ENCODE results near the gene YTHDF1. TPM values are rescaled to one million over a fixed set of nuclear protein-coding genes. Genes with fewer than 3 reads are reported as not detected.

The YTHDF1 gene
- total and polyA plus RNA-seq, 2 donors: 18.6 to 38.2 TPM

GRCh38 chr20:63242736-63243135 lies 26.8 kb upstream of the YTHDF1 start:
- Histone ChIP-seq H3K9me3 (ENCODE audit: control insufficient read depth in 2 of 2, insufficient read depth in 1 of 2, low read length in 1 of 2) (no peaks in the 10 kb centered on the region), H3K4me1 (ENCODE audit: control insufficient read depth in 2 of 2, insufficient read depth in 2 of 2, low read length in 2 of 2) (peaks cover 0 to 4% of the 10 kb centered on the region in 2 donors), H3K36me3 (ENCODE audit: control insufficient read depth in 2 of 2, insufficient read depth in 2 of 2, low read length in 1 of 2) (no peaks in the 10 kb centered on the region), H3K27ac (ENCODE audit: low read depth in 1 of 2, low read length in 1 of 2) (no peak overlapping the region), H3K27me3 (ENCODE audit: control insufficient read depth in 2 of 2, insufficient read depth in 1 of 2, low read length in 1 of 2) (peaks cover 9 to 35% of the 10 kb centered on the region in 2 donors), H3K4me3 (ENCODE audit: low read length in 2 of 2) (no peak overlapping the region)
- 95% methylated on average over 21 of the region's 21 CpGs for WGBS
- no peak for DNase-seq (ENCODE audit: low read depth in 6 of 9, low spot score in 9 of 9)

GRCh38 chr20:63241272-63241671 lies 25.3 kb upstream of the YTHDF1 start:
- Histone ChIP-seq H3K27ac (ENCODE audit: low read depth in 1 of 2, low read length in 1 of 2) (no peak overlapping the region), H3K4me1 (ENCODE audit: control insufficient read depth in 2 of 2, insufficient read depth in 2 of 2, low read length in 2 of 2) (peaks cover 0 to 4% of the 10 kb centered on the region in 2 donors), H3K9me3 (ENCODE audit: control insufficient read depth in 2 of 2, insufficient read depth in 1 of 2, low read length in 1 of 2) (no peaks in the 10 kb centered on the region), H3K27me3 (ENCODE audit: control insufficient read depth in 2 of 2, insufficient read depth in 1 of 2, low read length in 1 of 2) (peaks cover 2 to 23% of the 10 kb centered on the region in 2 donors), H3K4me3 (ENCODE audit: low read length in 2 of 2) (no peak overlapping the region), H3K36me3 (ENCODE audit: control insufficient read depth in 2 of 2, insufficient read depth in 2 of 2, low read length in 1 of 2) (no peaks in the 10 kb centered on the region)
- DNase-seq (ENCODE audit: low read depth in 6 of 9, low spot score in 9 of 9): no peak
- 78% methylated on average over 11 of the region's 11 CpGs for WGBS

GRCh38 chr20:63240004-63240403 lies 24.1 kb upstream of the YTHDF1 start:
- WGBS: 94% methylated on average over 11 of the region's 11 CpGs
- DNase-seq (ENCODE audit: low read depth in 6 of 9, low spot score in 9 of 9): no peak
- Histone ChIP-seq H3K9me3 (ENCODE audit: control insufficient read depth in 2 of 2, insufficient read depth in 1 of 2, low read length in 1 of 2) (no peaks in the 10 kb centered on the region), H3K27ac (ENCODE audit: low read depth in 1 of 2, low read length in 1 of 2) (no peak overlapping the region), H3K4me3 (ENCODE audit: low read length in 2 of 2) (no peak overlapping the region), H3K4me1 (ENCODE audit: control insufficient read depth in 2 of 2, insufficient read depth in 2 of 2, low read length in 2 of 2) (peaks cover 0 to 4% of the 10 kb centered on the region in 2 donors), H3K27me3 (ENCODE audit: control insufficient read depth in 2 of 2, insufficient read depth in 1 of 2, low read length in 1 of 2) (peaks cover 0 to 27% of the 10 kb centered on the region in 2 donors), H3K36me3 (ENCODE audit: control insufficient read depth in 2 of 2, insufficient read depth in 2 of 2, low read length in 1 of 2) (no peaks in the 10 kb centered on the region)

DNA sequence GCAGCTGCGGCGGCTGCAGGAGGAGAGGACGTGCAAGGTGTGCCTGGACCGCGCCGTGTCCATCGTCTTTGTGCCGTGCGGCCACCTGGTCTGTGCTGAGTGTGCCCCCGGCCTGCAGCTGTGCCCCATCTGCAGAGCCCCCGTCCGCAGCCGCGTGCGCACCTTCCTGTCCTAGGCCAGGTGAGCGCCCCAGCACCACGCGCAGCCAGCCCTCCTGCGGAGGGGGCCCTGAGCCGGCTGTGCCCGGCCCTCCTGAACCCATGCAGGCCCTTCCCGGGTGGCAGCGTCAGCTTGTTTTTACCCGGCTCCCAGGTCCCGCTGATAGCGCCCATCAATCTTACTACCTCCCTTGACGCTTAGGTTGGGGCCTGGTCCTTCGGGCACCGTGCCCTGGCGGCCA lies 23.5 kb upstream of the YTHDF1 start:
- no peak for DNase-seq (ENCODE audit: low read depth in 6 of 9, low spot score in 9 of 9)
- Histone ChIP-seq H3K4me1 (ENCODE audit: control insufficient read depth in 2 of 2, insufficient read depth in 2 of 2, low read length in 2 of 2) (peaks cover 0 to 4% of the 10 kb centered on the region in 2 donors), H3K9me3 (ENCODE audit: control insufficient read depth in 2 of 2, insufficient read depth in 1 of 2, low read length in 1 of 2) (no peaks in the 10 kb centered on the region), H3K27me3 (ENCODE audit: control insufficient read depth in 2 of 2, insufficient read depth in 1 of 2, low read length in 1 of 2) (peaks cover 0 to 28% of the 10 kb centered on the region in 2 donors), H3K36me3 (ENCODE audit: control insufficient read depth in 2 of 2, insufficient read depth in 2 of 2, low read length in 1 of 2) (no peaks in the 10 kb centered on the region), H3K27ac (ENCODE audit: low read depth in 1 of 2, low read length in 1 of 2) (no peak overlapping the region), H3K4me3 (ENCODE audit: low read length in 2 of 2) (no peak overlapping the region)
- WGBS: 94% methylated on average over 30 of the region's 30 CpGs

DNA sequence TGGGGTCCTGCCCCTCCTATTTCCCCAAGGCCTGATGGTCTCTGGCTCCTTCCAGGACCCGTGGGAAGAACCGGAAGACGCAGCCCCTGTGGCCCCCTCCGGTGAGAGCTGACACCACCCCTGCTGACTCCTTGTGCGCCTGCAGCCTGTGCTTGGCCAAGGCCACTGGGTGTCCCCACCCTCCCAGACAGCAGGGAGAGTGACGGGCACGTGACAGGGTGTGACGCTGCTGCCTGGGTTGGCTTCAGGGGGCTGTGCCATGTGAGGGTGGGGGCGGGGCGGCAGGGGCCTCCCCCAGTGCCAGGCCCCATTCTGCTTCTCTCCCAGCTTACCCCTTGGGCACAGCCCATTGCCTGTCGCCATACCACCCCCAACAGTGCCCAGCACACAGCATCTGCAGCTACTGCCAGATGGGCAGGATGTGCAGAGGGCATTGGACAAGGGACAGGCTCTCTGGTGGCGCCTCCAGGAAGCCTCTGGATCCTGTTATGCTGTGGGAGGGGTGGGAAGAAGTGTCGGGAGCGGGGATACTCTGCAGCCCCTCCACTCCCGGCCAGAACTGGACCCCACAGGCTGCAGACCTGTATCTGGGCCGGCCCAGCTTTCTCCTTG lies 22.7 kb upstream of the YTHDF1 start:
- no peak overlapping the region for H3K4me3 ChIP-seq (ENCODE audit: low read length in 2 of 2)
- no peak for DNase-seq (ENCODE audit: low read depth in 6 of 9, low spot score in 9 of 9)
- H3K9me3 ChIP-seq (ENCODE audit: control insufficient read depth in 2 of 2, insufficient read depth in 1 of 2, low read length in 1 of 2): no peaks in the 10 kb centered on the region
- WGBS: 67% methylated on average over 16 of the region's 16 CpGs
- peaks cover 0 to 4% of the 10 kb centered on the region in 2 donors for H3K4me1 ChIP-seq (ENCODE audit: control insufficient read depth in 2 of 2, insufficient read depth in 2 of 2, low read length in 2 of 2)
- no peaks in the 10 kb centered on the region for H3K36me3 ChIP-seq (ENCODE audit: control insufficient read depth in 2 of 2, insufficient read depth in 2 of 2, low read length in 1 of 2)
- peaks cover 0 to 32% of the 10 kb centered on the region in 2 donors for H3K27me3 ChIP-seq (ENCODE audit: control insufficient read depth in 2 of 2, insufficient read depth in 1 of 2, low read length in 1 of 2)
- no peak overlapping the region for H3K27ac ChIP-seq (ENCODE audit: low read depth in 1 of 2, low read length in 1 of 2)

- peaks cover 0 to 4% of the 10 kb centered on the region in 2 donors for H3K4me1 ChIP-seq (ENCODE audit: control insufficient read depth in 2 of 2, insufficient read depth in 2 of 2, low read length in 2 of 2)
- peaks cover 0 to 38% of the 10 kb centered on the region in 2 donors for H3K27me3 ChIP-seq (ENCODE audit: control insufficient read depth in 2 of 2, insufficient read depth in 1 of 2, low read length in 1 of 2)
- H3K36me3 ChIP-seq (ENCODE audit: control insufficient read depth in 2 of 2, insufficient read depth in 2 of 2, low read length in 1 of 2): no peaks in the 10 kb centered on the region
- no peaks in the 10 kb centered on the region for H3K9me3 ChIP-seq (ENCODE audit: control insufficient read depth in 2 of 2, insufficient read depth in 1 of 2, low read length in 1 of 2)
- DNase-seq (ENCODE audit: low read depth in 6 of 9, low spot score in 9 of 9): no peak
- no peak overlapping the region for H3K27ac ChIP-seq (ENCODE audit: low read depth in 1 of 2, low read length in 1 of 2)
- 86% methylated on average over 10 of the region's 10 CpGs for WGBS
- no peak overlapping the region for H3K4me3 ChIP-seq (ENCODE audit: low read length in 2 of 2)
Measured at GRCh38 chr20:63238031-63238430, 22.1 kb upstream of the YTHDF1 start.

DNA sequence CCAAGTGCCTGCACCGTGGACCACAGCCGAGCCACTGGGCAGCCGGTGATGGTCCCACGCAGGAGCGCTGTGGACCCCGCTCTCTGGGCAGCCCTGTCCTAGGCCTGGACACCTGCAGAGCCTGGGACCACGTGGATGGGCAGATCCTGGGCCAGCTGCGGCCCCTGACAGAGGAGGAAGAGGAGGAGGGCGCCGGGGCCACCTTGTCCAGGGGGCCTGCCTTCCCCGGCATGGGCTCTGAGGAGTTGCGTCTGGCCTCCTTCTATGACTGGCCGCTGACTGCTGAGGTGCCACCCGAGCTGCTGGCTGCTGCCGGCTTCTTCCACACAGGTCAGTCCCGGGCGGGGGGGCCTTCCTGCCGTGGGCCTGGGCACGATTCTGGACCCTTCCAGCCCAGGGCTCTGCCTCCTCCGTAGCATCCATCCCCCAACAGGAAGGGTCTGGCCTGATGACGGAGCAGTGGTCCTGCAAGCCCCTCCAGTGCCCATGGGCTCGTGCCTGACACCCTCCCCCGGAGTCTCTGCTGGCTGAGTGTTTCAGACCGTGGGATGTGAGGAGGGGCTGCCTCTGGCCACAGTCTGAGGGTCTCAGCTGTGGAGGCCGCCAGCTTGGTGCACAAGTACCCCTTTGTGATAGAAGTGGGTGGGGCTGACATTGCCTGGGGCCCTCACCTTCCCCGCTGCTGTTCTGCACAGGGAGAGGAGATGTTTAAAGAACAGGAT lies 20.3 kb upstream of the YTHDF1 start:
- no peak overlapping the region for H3K27ac ChIP-seq (ENCODE audit: low read depth in 1 of 2, low read length in 1 of 2)
- peaks cover 0 to 53% of the 10 kb centered on the region in 2 donors for H3K27me3 ChIP-seq (ENCODE audit: control insufficient read depth in 2 of 2, insufficient read depth in 1 of 2, low read length in 1 of 2)

DNA sequence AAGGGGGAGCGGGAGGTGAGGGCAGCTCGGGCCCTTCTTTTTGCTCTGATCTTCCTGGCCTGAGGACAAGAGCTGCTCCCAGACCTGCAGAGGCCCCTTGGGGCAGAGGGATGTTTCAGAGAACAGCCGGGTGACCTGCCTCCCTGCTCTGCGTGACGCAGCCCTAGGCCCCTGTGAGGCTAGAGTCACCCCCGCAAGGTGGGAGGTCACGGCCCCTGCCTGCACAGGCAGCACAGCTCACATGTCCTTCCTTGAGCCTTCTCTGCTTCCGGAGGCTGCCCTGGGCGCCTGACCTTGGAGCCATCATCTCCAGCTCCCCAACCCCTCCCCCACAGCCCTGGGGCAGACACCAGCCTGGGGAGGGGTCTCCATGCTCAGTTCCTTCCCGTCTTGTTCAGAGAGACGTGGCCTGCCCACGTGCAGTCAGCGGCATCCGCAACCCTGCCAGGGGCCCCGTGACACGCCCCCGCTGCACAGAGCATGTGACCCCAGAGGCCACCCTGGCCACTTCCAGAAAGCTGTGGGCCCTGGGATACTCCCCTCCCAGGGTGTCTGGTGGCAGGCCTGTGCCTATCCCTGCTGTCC lies 19.6 kb upstream of the YTHDF1 start, which contains the start of gene BIRC7:
Gene BIRC7, plus strand, starts transcription at position 507 of the 585 bp plus-strand sequence. CDS start 192 bp downstream, outside the sequence.
- no peak within 1 kb of the TSS for H3K27ac ChIP-seq (ENCODE audit: low read depth in 1 of 2, low read length in 1 of 2)
- no peaks in the 10 kb centered on the region for H3K36me3 ChIP-seq (ENCODE audit: control insufficient read depth in 2 of 2, insufficient read depth in 2 of 2, low read length in 1 of 2)
- peaks cover 0 to 4% of the 10 kb centered on the region in 2 donors for H3K4me1 ChIP-seq (ENCODE audit: control insufficient read depth in 2 of 2, insufficient read depth in 2 of 2, low read length in 2 of 2)
- peaks cover 0 to 61% of the 10 kb centered on the region in 2 donors for H3K27me3 ChIP-seq (ENCODE audit: control insufficient read depth in 2 of 2, insufficient read depth in 1 of 2, low read length in 1 of 2)
- no peaks in the 10 kb centered on the region for H3K9me3 ChIP-seq (ENCODE audit: control insufficient read depth in 2 of 2, insufficient read depth in 1 of 2, low read length in 1 of 2)
- no peak for DNase-seq (ENCODE audit: low read depth in 6 of 9, low spot score in 9 of 9)
- H3K4me3 ChIP-seq (ENCODE audit: low read length in 2 of 2): no peak within 1 kb of the TSS
- WGBS: 63% methylated on average over 17 of the region's 17 CpGs

More for the DNA sequence above, 20.3 kb upstream of the YTHDF1 start:
- Histone ChIP-seq H3K4me1 (ENCODE audit: control insufficient read depth in 2 of 2, insufficient read depth in 2 of 2, low read length in 2 of 2) (peaks cover 0 to 4% of the 10 kb centered on the region in 2 donors), H3K36me3 (ENCODE audit: control insufficient read depth in 2 of 2, insufficient read depth in 2 of 2, low read length in 1 of 2) (no peaks in the 10 kb centered on the region), H3K9me3 (ENCODE audit: control insufficient read depth in 2 of 2, insufficient read depth in 1 of 2, low read length in 1 of 2) (no peaks in the 10 kb centered on the region), H3K4me3 (ENCODE audit: low read length in 2 of 2) (no peak overlapping the region)
- 91% methylated on average over 26 of the region's 26 CpGs for WGBS
- no peak for DNase-seq (ENCODE audit: low read depth in 6 of 9, low spot score in 9 of 9)

All from thymus (tissue), 11 donors.